ENCODE results near the gene DGKZ. TPM values are rescaled to one million over a fixed set of nuclear protein-coding genes. Genes with fewer than 3 reads are reported as not detected.

Gene DGKZ, protein sequence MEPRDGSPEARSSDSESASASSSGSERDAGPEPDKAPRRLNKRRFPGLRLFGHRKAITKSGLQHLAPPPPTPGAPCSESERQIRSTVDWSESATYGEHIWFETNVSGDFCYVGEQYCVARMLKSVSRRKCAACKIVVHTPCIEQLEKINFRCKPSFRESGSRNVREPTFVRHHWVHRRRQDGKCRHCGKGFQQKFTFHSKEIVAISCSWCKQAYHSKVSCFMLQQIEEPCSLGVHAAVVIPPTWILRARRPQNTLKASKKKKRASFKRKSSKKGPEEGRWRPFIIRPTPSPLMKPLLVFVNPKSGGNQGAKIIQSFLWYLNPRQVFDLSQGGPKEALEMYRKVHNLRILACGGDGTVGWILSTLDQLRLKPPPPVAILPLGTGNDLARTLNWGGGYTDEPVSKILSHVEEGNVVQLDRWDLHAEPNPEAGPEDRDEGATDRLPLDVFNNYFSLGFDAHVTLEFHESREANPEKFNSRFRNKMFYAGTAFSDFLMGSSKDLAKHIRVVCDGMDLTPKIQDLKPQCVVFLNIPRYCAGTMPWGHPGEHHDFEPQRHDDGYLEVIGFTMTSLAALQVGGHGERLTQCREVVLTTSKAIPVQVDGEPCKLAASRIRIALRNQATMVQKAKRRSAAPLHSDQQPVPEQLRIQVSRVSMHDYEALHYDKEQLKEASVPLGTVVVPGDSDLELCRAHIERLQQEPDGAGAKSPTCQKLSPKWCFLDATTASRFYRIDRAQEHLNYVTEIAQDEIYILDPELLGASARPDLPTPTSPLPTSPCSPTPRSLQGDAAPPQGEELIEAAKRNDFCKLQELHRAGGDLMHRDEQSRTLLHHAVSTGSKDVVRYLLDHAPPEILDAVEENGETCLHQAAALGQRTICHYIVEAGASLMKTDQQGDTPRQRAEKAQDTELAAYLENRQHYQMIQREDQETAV
- 25.8 and 46.9 TPM in 2 replicates for total RNA-seq

DNA sequence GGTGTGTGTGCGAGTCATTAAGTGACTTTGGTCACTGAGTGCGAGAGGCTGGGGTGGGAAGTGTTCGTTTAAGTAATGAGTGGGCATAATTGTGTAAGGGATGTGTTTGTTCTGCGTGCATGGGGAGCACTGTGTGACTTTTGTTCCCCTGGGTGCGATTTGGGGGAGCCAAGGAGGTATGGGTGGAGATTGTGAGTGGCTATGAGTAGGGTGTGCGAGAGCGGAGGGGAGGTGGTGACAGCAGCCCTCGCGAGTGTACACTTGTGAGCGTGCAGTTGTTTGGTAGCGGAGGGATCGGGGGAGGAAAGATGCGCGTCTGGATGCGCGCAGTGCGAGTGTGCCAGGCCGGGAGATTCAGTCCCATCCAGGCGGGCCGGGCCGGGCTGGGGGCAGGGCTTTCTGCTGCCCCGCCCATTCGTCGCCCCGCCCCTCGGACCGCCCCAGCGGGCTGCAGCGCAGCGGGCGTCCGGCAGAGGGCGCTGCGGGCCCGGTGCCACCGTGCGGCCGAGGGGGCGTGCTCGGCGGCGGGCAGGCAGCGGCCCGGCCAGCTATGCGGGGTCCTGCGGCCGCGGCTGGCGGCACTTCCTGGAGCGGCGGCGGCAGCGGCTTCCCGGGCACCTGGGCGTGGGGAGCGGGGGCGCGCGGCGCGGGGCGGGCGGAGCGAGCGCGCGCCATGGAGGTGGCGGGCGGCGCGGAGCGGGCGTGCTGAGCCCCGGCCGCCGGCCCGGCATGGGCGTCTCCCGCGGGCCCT, at the start of gene DGKZ:
Gene DGKZ (plus strand): TSS at position 578 of the 751 bp plus-strand sequence. CDS start 197 bp downstream, outside the sequence.

DNA sequence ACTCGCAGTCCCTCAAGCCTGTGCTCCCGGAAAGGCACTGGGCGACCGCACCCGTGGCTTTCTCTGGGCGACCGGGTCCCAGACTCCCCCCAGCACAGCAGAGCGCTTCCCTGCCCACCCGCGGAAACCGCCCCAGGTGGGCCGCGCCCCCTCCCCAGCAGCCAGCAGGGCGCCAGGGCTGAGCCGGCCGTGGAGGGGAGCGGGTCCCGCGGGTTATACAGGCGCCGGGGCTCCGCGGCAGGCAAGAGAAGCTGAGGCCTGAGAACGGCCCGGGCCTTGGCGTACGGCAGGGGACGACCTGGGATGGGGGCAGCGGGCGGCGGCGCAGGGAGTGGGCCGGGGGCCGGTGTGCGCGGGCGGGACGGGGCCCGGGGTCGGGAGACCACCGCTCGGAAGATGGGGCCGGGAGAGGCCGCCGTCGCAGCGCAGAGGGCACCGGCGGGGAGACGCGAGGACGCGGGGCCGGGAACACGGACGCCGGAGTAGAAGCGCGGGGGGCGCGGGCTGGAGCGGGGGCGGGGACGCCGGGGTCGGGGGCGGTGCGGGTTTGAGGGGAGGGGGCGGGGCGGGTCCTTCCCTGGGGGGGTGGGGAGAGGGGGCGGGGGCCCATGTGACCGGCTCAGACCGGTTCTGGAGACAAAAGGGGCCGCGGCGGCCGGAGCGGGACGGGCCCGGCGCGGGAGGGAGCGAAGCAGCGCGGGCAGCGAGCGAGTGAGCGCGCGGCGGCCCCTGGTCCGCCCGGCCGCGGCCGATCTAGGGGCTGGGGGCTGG, 34.0 kb downstream of the DGKZ start, which contains the start of gene MDK:
Gene MDK (plus strand): TSS at position 622 of the 771 bp plus-strand sequence. CDS start 389 bp downstream, outside the sequence.

DNA sequence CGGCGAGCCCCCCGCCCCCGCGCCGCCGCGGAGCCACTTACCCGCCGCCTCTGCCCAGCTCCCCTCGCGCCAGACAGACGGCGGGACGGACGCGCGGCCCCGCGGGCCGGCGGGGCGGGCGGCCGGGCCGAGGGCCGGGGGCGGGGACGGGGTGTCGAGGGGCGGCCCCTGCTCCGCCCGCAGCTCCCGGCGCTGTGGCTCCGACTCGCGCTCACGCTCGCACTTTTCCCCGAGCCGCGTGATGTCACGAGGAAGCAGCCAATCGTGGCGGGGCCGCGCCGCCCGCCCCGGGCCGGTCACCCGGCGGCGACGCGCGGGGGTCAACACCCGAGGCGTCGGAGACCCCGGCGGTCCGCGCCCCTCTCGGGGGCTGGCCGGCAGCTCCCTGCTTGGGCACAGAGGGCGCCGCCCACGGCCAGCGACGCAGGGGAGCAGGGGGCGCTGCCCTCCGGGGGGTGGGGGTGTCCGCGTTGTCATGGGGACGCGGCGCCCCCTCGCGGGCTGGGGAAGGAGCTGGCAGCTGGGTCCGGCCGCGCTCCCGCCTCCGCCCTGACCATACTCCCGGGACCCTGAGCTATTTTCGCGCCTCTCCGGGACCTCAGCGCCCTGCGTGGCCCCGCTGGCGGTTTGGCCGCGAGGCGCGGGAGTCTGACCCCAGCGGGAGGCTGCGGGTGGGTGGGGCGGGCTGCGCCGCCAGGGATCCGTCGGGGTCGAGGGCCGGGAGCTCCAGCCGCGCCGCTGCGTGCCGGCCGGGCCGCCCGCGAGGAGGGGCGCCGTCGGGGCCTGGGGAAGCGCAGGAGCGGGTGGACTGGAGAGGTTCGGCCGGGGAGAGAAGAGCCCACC, 44.5 kb downstream of the DGKZ start, which contains the start of gene CHRM4:
Gene CHRM4 (minus strand): TSS at position 199 of the 843 bp plus-strand sequence. CDS start 5,219 bp downstream, outside the sequence.

Other genes starting within 250 kb of the DGKZ start
- gene PHF21A, start 226.0 kb upstream of the DGKZ start, total RNA-seq: 13.7 and 20.2 TPM in 2 replicates
- 61.8 and 82.1 TPM in 2 replicates for gene CREB3L1, start 69.8 kb upstream of the DGKZ start, total RNA-seq
- gene MDK, start 34.2 kb downstream of the DGKZ start, total RNA-seq: 89.6 and 127 TPM in 2 replicates
- gene CHRM4, start 44.3 kb downstream of the DGKZ start, total RNA-seq: not detected in 2 replicates
- gene AMBRA1, start 246.6 kb downstream of the DGKZ start, total RNA-seq: 14.6 and 29.0 TPM in 2 replicates

Data from smooth muscle cell of the umbilical artery (primary cell).